SK-N-SH treated with all-trans-retinoic acid at 6 μM for 48 hours (cell line): ENCODE measurements around the gene KMT5B.

Experiments used
- ESRRG ChIP-seq: fragments of 250-450 bp; sonication (Bioruptor Pico); IDR thresholded peaks from 2 replicates; pipeline ENCODE4 v1.6.1; 2021; ENCODE audit warnings: mild to moderate bottlenecking
- ZFP3 ChIP-seq: fragments of 250-450 bp; sonication (Bioruptor Pico); IDR thresholded peaks from 2 replicates; pipeline ENCODE4 v1.5.0; 2020; ENCODE audit warnings: mild to moderate bottlenecking, moderate library complexity

DNA sequence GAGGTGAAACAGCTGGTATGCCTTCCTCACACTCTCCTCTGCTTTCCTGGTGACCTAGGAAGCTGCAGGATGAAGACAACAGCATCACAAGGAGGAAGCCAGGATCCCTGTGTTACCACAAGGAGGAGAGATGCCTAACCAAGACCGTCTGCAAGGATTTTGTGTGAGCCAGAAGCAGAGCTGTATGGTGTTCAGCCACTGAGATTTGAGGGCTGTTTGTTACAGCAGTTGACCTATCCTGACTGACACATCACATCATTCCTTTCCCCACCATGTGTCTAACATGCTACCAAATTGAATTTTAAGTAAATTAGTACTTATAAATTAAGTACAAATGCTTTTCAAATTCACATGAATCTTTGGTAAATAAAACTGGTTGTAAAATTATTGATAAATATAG lies 83.0 kb downstream of the KMT5B start:
- TF ChIP-seq ZFP3 (CRISPR knock-in tag) (no peak), ESRRG (CRISPR knock-in tag) (no peak)
